Measurements from ENCODE around the gene RHOD. TPM values are rescaled to one million over a fixed set of nuclear protein-coding genes. Genes with fewer than 3 reads are reported as not detected.

The RHOD gene
- under 1 TPM in 1 of 2 experiments, not detected in 1; 0.35 TPM for total RNA-seq

- H3K4me3 Mint-ChIP-seq, result peak within 1 kb of the TSS; percentile 59
- H3K27me3 Mint-ChIP-seq, result peaks cover 10% of the 10 kb centered on the region
- POLR2A ChIA-PET, result no interaction called here
- CTCF ChIA-PET, result interaction anchor here (1.3 to 1.7 kb wide), 4 partner anchors 10 to 325 kb away, joined by 3 to 4 read pairs (median 4); no protein-coding TSS in a partner anchor
- H3K27ac Mint-ChIP-seq, result no peak within 1 kb of the TSS
- no peaks in the 10 kb centered on the region for H3K9me3 Mint-ChIP-seq
- H3K4me1 Mint-ChIP-seq, result peaks cover 12% of the 10 kb centered on the region
- peak; percentile 24 for DNase-seq
- H3K36me3 Mint-ChIP-seq (ENCODE audit: low read depth), result no peaks in the 10 kb centered on the region
Observed at GRCh38 chr11:67056267-67057204, at the start of gene RHOD. TSS of gene RHOD (plus strand) at chr11:67056847. CDS start at chr11:67056903, 56 bp downstream.

GRCh38 chr11:67007126-67007525 is 49.5 kb upstream of the RHOD start:
- ChIA-PET POLR2A (no interaction called here), CTCF (no interaction called here)
- Mint-ChIP-seq H3K9me3 (no peaks in the 10 kb centered on the region), H3K4me1 (peaks cover 2% of the 10 kb centered on the region), H3K4me3 (no peak overlapping the region), H3K27ac (no peak overlapping the region), H3K27me3 (no peaks in the 10 kb centered on the region), H3K36me3 (ENCODE audit: low read depth) (no peaks in the 10 kb centered on the region)
- DNase-seq, result no peak

GRCh38 chr11:67010296-67010905 is 46.2 kb upstream of the RHOD start:
- Mint-ChIP-seq H3K4me1 (peaks cover 2% of the 10 kb centered on the region), H3K36me3 (ENCODE audit: low read depth) (no peaks in the 10 kb centered on the region), H3K9me3 (no peaks in the 10 kb centered on the region), H3K4me3 (no peak overlapping the region), H3K27me3 (no peaks in the 10 kb centered on the region), H3K27ac (no peak overlapping the region)
- POLR2A ChIA-PET, result no interaction called here
- CTCF ChIA-PET, result interaction anchor here (0.6 kb wide), 1 partner anchor 74 kb away, joined by 4 read pairs; no protein-coding TSS in a partner anchor
- no peak for DNase-seq

GRCh38 chr11:67013511-67014045 is 43.1 kb upstream of the RHOD start:
- no peaks in the 10 kb centered on the region for H3K9me3 Mint-ChIP-seq
- H3K4me1 Mint-ChIP-seq, result no peaks in the 10 kb centered on the region
- ChIA-PET POLR2A (no interaction called here), CTCF (no interaction called here)
- no peak for DNase-seq
- H3K36me3 Mint-ChIP-seq (ENCODE audit: low read depth), result no peaks in the 10 kb centered on the region
- H3K27ac Mint-ChIP-seq, result no peak overlapping the region
- H3K27me3 Mint-ChIP-seq, result peaks cover 9% of the 10 kb centered on the region
- H3K4me3 Mint-ChIP-seq, result no peak overlapping the region

- H3K4me3 Mint-ChIP-seq, result no peak overlapping the region
- H3K27ac Mint-ChIP-seq, result no peak overlapping the region
- no peaks in the 10 kb centered on the region for H3K4me1 Mint-ChIP-seq
- DNase-seq, result no peak
- peaks cover 9% of the 10 kb centered on the region for H3K27me3 Mint-ChIP-seq
- H3K36me3 Mint-ChIP-seq (ENCODE audit: low read depth), result no peaks in the 10 kb centered on the region
- ChIA-PET CTCF (interaction anchor here (0.7 kb wide), 1 partner anchor 13 kb away, joined by 3 read pairs; no protein-coding TSS in a partner anchor), POLR2A (no interaction called here)
- H3K9me3 Mint-ChIP-seq, result peaks cover 2% of the 10 kb centered on the region
Observed at GRCh38 chr11:67014343-67014742, 42.3 kb upstream of the RHOD start.

GRCh38 chr11:67015048-67015447 is 41.6 kb upstream of the RHOD start:
- H3K9me3 Mint-ChIP-seq, result peaks cover 2% of the 10 kb centered on the region
- H3K4me1 Mint-ChIP-seq, result no peaks in the 10 kb centered on the region
- POLR2A ChIA-PET, result no interaction called here
- no peak overlapping the region for H3K4me3 Mint-ChIP-seq
- no peak for DNase-seq
- peaks cover 11% of the 10 kb centered on the region for H3K27me3 Mint-ChIP-seq
- CTCF ChIA-PET, result interaction anchor here (0.7 kb wide), 1 partner anchor 13 kb away, joined by 3 read pairs; no protein-coding TSS in a partner anchor
- no peaks in the 10 kb centered on the region for H3K36me3 Mint-ChIP-seq (ENCODE audit: low read depth)
- no peak overlapping the region for H3K27ac Mint-ChIP-seq

- ChIA-PET POLR2A (no interaction called here), CTCF (interaction anchor here (1.0 to 1.2 kb wide), 2 partner anchors 11 to 323 kb away, joined by 3 to 4 read pairs; no protein-coding TSS in a partner anchor)
- Mint-ChIP-seq H3K9me3 (peaks cover 2% of the 10 kb centered on the region), H3K4me3 (no peak overlapping the region), H3K36me3 (ENCODE audit: low read depth) (no peaks in the 10 kb centered on the region), H3K27ac (no peak overlapping the region), H3K27me3 (peaks cover 24% of the 10 kb centered on the region), H3K4me1 (no peaks in the 10 kb centered on the region)
- DNase-seq, result no peak
Observed at GRCh38 chr11:67016550-67016949, 40.1 kb upstream of the RHOD start.

- H3K9me3 Mint-ChIP-seq, result peaks cover 2% of the 10 kb centered on the region
- no peak overlapping the region for H3K27ac Mint-ChIP-seq
- no peak for DNase-seq
- ChIA-PET POLR2A (no interaction called here), CTCF (interaction anchor here (0.6 to 1.5 kb wide), 4 partner anchors 35 to 262 kb away, joined by 3 to 6 read pairs (median 4); no protein-coding TSS in a partner anchor)
- peaks cover 26% of the 10 kb centered on the region for H3K4me1 Mint-ChIP-seq
- peaks cover 58% of the 10 kb centered on the region for H3K27me3 Mint-ChIP-seq
- H3K4me3 Mint-ChIP-seq, result no peak overlapping the region
- H3K36me3 Mint-ChIP-seq (ENCODE audit: low read depth), result no peaks in the 10 kb centered on the region
Observed at GRCh38 chr11:67020949-67021348, 35.7 kb upstream of the RHOD start.

- Mint-ChIP-seq H3K9me3 (peaks cover 2% of the 10 kb centered on the region), H3K36me3 (ENCODE audit: low read depth) (no peaks in the 10 kb centered on the region), H3K4me3 (no peak overlapping the region), H3K4me1 (peaks cover 26% of the 10 kb centered on the region), H3K27ac (no peak overlapping the region), H3K27me3 (peaks cover 64% of the 10 kb centered on the region)
- CTCF ChIA-PET, result interaction anchor here (0.7 to 0.8 kb wide), 2 partner anchors 15 to 334 kb away, joined by 3 to 5 read pairs; no protein-coding TSS in a partner anchor
- POLR2A ChIA-PET, result no interaction called here
- no peak for DNase-seq
Observed at GRCh38 chr11:67022341-67022933, 34.2 kb upstream of the RHOD start.

GRCh38 chr11:67022961-67023956 is 33.4 kb upstream of the RHOD start, which contains the start of gene SYT12:
TSS of gene SYT12 (plus strand) at chr11:67023134. CDS start at chr11:67030145, 7,011 bp downstream.
- Mint-ChIP-seq H3K4me3 (no peak within 1 kb of the TSS), H3K4me1 (peaks cover 26% of the 10 kb centered on the region), H3K27ac (no peak within 1 kb of the TSS), H3K36me3 (ENCODE audit: low read depth) (no peaks in the 10 kb centered on the region), H3K9me3 (peaks cover 2% of the 10 kb centered on the region), H3K27me3 (peaks cover 69% of the 10 kb centered on the region)
- ChIA-PET CTCF (interaction anchor here (0.8 to 0.9 kb wide), 2 partner anchors 16 to 30 kb away, joined by 3 read pairs; no protein-coding TSS in a partner anchor), POLR2A (no interaction called here)
- DNase-seq, result no peak

GRCh38 chr11:67023957-67024353 is 32.7 kb upstream of the RHOD start:
- H3K36me3 Mint-ChIP-seq (ENCODE audit: low read depth), result no peaks in the 10 kb centered on the region
- no peak overlapping the region for H3K4me3 Mint-ChIP-seq
- no peak for DNase-seq
- peaks cover 26% of the 10 kb centered on the region for H3K4me1 Mint-ChIP-seq
- CTCF ChIA-PET, result interaction anchor here (0.8 to 0.9 kb wide), 2 partner anchors 16 to 30 kb away, joined by 3 read pairs; no protein-coding TSS in a partner anchor
- H3K27me3 Mint-ChIP-seq, result peaks cover 73% of the 10 kb centered on the region
- POLR2A ChIA-PET, result no interaction called here
- H3K27ac Mint-ChIP-seq, result no peak overlapping the region
- H3K9me3 Mint-ChIP-seq, result peaks cover under 1% of the 10 kb centered on the region
